ENCODE results near the gene SERF2.
"Not testable (repeated sequence)": the region's sequence is repeated elsewhere in the genome, so short reads cannot be mapped to it uniquely, and the experiment has no call there.

The SERF2 gene

DNA sequence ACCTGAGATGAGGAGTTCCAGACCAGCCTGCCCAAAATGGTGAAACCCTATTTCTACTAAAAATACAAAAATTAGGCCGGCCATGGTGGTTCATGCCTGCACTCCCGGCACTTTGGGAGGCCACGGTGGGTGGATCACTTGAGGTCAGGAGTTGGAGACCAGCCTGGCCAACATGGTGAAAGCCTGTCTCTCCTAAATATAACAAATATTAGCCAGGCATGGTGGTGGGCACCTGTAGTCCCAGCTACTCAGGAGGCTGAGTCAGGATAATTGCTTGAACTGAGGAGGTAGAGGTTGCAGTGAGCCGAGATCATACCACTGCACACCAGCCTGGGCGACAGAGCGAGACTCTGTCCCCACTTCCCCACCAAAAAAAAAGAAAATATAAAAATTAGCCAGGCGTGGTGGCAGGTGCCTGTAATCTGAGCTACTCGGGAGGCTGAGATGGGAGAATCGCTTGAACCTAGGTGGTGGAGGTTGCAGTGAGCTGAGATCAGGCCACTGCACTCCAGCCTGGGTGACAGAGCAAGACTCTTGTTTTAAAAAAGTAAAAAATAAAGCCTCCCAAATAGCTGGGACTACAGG is 38.7 kb downstream of the SERF2 start:
- H3K4ac ChIP-seq (ENCODE audit: low read length); H2AFZ ChIP-seq (ENCODE audit: low read length); H2BK15ac ChIP-seq (ENCODE audit: low read length); H2BK5ac ChIP-seq (ENCODE audit: low read length); H3K14ac ChIP-seq (ENCODE audit: low read length); H3K27ac ChIP-seq (replicated peaks; ENCODE audit: low read length); H2BK120ac ChIP-seq (ENCODE audit: low read depth, low read length); H3K9me3 ChIP-seq (replicated peaks in 1 of 2; ENCODE audit: control insufficient read depth in 2 of 2, insufficient read depth in 1 of 2, low read depth in 1 of 2, low read length in 2 of 2); H3K27me3 ChIP-seq (ENCODE audit: control insufficient read depth in 3 of 3, insufficient read depth in 3 of 3, low read depth in 1 of 3, low read length in 3 of 3); H3K18ac ChIP-seq (ENCODE audit: low read length); H3K4me3 ChIP-seq (ENCODE audit: low read length in 2 of 2); H4K91ac ChIP-seq (ENCODE audit: low read depth, low read length, poor library complexity); H4K8ac ChIP-seq (ENCODE audit: low read depth, low read length); H3K79me1 ChIP-seq (ENCODE audit: low read depth, low read length); DNase-seq (ENCODE audit: low spot score); H3K9ac ChIP-seq (ENCODE audit: low read depth, low read length, poor library complexity); H2AK5ac ChIP-seq (ENCODE audit: low read depth, low read length); H3K4me2 ChIP-seq (ENCODE audit: insufficient read depth, low read length, poor library complexity, severe bottlenecking); H3K4me1 ChIP-seq (ENCODE audit: control insufficient read depth in 2 of 2, insufficient read depth in 1 of 2, low read depth in 1 of 2, low read length in 2 of 2); H3K23ac ChIP-seq (ENCODE audit: low read depth, low read length, poor library complexity); H2BK12ac ChIP-seq (ENCODE audit: low read length): not testable (repeated sequence)
- H3K36me3 ChIP-seq (replicated peaks in 1 of 2; ENCODE audit: control insufficient read depth in 2 of 2, insufficient read depth in 2 of 2, low read length in 2 of 2): peaks cover 6 to 51% of the 10 kb centered on the region in 2 donors
- WGBS, 2 donors (ENCODE audit: extremely low coverage in 2 of 2, insufficient read length in 2 of 2, insufficient replicate concordance in 1 of 2): no CpG with 5 or more reads among the region's 9 CpGs

DNA sequence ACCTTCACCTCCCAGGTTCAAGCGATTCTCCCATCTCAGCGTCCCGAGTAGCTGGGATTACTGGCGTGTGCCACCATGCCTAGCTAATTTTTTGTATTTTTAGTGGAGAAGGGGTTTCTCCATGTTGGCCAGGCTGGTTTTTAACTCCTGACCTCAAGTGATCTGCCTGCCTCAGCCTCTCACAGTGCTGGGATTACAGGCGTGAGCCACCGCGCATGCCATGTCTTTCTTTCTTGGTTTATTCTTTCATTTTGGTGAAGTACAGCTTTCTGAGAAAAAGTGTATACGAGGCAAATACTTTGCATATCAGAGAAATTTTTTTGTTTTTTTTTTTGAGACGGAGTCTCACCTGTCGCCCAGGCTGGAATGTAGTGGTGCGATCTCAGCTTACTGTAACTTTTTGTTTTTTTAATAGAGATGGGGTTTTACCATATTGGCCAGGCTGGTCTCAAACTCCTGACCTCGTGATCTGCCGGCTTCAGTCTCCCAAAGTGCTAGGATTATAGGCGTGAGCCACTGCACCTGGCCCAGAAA is 39.5 kb downstream of the SERF2 start:
- not testable (repeated sequence) for H3K27me3 ChIP-seq (ENCODE audit: control insufficient read depth in 3 of 3, insufficient read depth in 3 of 3, low read depth in 1 of 3, low read length in 3 of 3); H3K23ac ChIP-seq (ENCODE audit: low read depth, low read length, poor library complexity); H3K9ac ChIP-seq (ENCODE audit: low read depth, low read length, poor library complexity); H4K8ac ChIP-seq (ENCODE audit: low read depth, low read length); H2AK5ac ChIP-seq (ENCODE audit: low read depth, low read length); H2BK5ac ChIP-seq (ENCODE audit: low read length); H3K79me1 ChIP-seq (ENCODE audit: low read depth, low read length); H4K91ac ChIP-seq (ENCODE audit: low read depth, low read length, poor library complexity); H3K18ac ChIP-seq (ENCODE audit: low read length); H3K14ac ChIP-seq (ENCODE audit: low read length); H3K27ac ChIP-seq (replicated peaks; ENCODE audit: low read length); DNase-seq (ENCODE audit: low spot score); H3K4me3 ChIP-seq (ENCODE audit: low read length in 2 of 2); H3K4ac ChIP-seq (ENCODE audit: low read length); H2AFZ ChIP-seq (ENCODE audit: low read length); H3K4me1 ChIP-seq (ENCODE audit: control insufficient read depth in 2 of 2, insufficient read depth in 1 of 2, low read depth in 1 of 2, low read length in 2 of 2); H2BK15ac ChIP-seq (ENCODE audit: low read length); H3K9me3 ChIP-seq (replicated peaks in 1 of 2; ENCODE audit: control insufficient read depth in 2 of 2, insufficient read depth in 1 of 2, low read depth in 1 of 2, low read length in 2 of 2); H2BK12ac ChIP-seq (ENCODE audit: low read length); H2BK120ac ChIP-seq (ENCODE audit: low read depth, low read length); H3K4me2 ChIP-seq (ENCODE audit: insufficient read depth, low read length, poor library complexity, severe bottlenecking)
- no CpG with 5 or more reads among the region's 14 CpGs for WGBS, 2 donors (ENCODE audit: extremely low coverage in 2 of 2, insufficient read length in 2 of 2, insufficient replicate concordance in 1 of 2)
- H3K36me3 ChIP-seq (replicated peaks in 1 of 2; ENCODE audit: control insufficient read depth in 2 of 2, insufficient read depth in 2 of 2, low read length in 2 of 2): peaks cover 7 to 59% of the 10 kb centered on the region in 2 donors

DNA sequence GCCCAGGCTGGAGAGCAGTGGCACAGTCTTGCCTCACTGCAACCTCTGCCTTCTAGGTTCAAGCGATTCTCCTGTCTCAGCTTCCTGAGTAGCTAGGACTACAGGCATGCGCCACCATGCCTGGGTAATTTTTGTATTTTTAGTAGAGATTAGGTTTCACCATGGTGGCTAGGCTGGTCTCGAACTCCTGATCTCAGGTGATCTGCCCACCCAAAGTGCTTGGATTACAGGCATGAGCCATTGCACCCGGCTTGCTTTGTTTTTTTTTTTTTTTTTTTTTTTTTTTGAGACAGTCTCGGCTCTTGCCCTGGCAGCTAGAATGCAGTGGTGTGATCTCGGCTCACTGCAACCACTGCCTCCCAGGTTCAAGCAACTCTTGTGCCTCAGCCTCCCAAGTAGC is 40.4 kb downstream of the SERF2 start:
- not testable (repeated sequence) for H2BK15ac ChIP-seq (ENCODE audit: low read length); H2BK120ac ChIP-seq (ENCODE audit: low read depth, low read length); H3K4ac ChIP-seq (ENCODE audit: low read length)

DNA sequence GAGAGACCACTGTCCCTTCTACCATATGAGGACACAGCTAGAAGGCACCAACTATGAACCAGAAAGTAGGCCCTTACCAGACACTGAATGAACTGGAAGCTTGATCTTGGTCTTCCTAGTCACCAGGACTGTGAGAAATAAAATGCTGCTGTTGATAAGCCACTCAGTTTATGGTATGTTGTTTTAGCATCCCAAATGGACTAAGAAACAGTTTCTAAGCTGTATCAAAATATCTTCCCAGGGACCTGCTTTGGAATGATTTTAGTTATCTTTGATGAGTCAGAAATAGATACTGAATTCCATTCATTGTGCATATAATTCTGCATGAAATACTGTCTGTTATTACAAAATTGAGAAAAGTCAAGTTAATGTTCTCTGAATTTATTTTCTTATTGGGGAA is 53.3 kb downstream of the SERF2 start:
- no peak overlapping the region for H3K9ac ChIP-seq (ENCODE audit: low read depth, low read length, poor library complexity)
- no peaks in the 10 kb centered on the region for H3K27me3 ChIP-seq (ENCODE audit: control insufficient read depth in 3 of 3, insufficient read depth in 3 of 3, low read depth in 1 of 3, low read length in 3 of 3)
- H2BK5ac ChIP-seq (ENCODE audit: low read length): no peak overlapping the region
- H3K4me3 ChIP-seq (ENCODE audit: low read length in 2 of 2): no peak overlapping the region
- H2AFZ ChIP-seq (ENCODE audit: low read length): no peak overlapping the region
- H3K14ac ChIP-seq (ENCODE audit: low read length): no peak overlapping the region
- H3K79me1 ChIP-seq (ENCODE audit: low read depth, low read length): no peaks in the 10 kb centered on the region
- no peaks in the 10 kb centered on the region for H3K9me3 ChIP-seq (replicated peaks in 1 of 2; ENCODE audit: control insufficient read depth in 2 of 2, insufficient read depth in 1 of 2, low read depth in 1 of 2, low read length in 2 of 2)
- no peak overlapping the region for H3K4me2 ChIP-seq (ENCODE audit: insufficient read depth, low read length, poor library complexity, severe bottlenecking)
- no peak overlapping the region for H2BK12ac ChIP-seq (ENCODE audit: low read length)
- H2BK15ac ChIP-seq (ENCODE audit: low read length): no peak overlapping the region
- H2BK120ac ChIP-seq (ENCODE audit: low read depth, low read length): no peak overlapping the region
- H3K23ac ChIP-seq (ENCODE audit: low read depth, low read length, poor library complexity): no peak overlapping the region
- no peaks in the 10 kb centered on the region for H3K4me1 ChIP-seq (ENCODE audit: control insufficient read depth in 2 of 2, insufficient read depth in 1 of 2, low read depth in 1 of 2, low read length in 2 of 2)
- peaks cover 2 to 74% of the 10 kb centered on the region in 2 donors for H3K36me3 ChIP-seq (replicated peaks in 1 of 2; ENCODE audit: control insufficient read depth in 2 of 2, insufficient read depth in 2 of 2, low read length in 2 of 2)
- H2AK5ac ChIP-seq (ENCODE audit: low read depth, low read length): no peak overlapping the region
- DNase-seq (ENCODE audit: low spot score): no peak
- H3K18ac ChIP-seq (ENCODE audit: low read length): no peak overlapping the region
- no peak overlapping the region for H4K91ac ChIP-seq (ENCODE audit: low read depth, low read length, poor library complexity)
- H3K4ac ChIP-seq (ENCODE audit: low read length): no peak overlapping the region
- no peak overlapping the region for H4K8ac ChIP-seq (ENCODE audit: low read depth, low read length)
- no peak overlapping the region for H3K27ac ChIP-seq (replicated peaks; ENCODE audit: low read length)

More for the DNA sequence above, 40.4 kb downstream of the SERF2 start:
- not testable (repeated sequence) for H2BK5ac ChIP-seq (ENCODE audit: low read length); DNase-seq (ENCODE audit: low spot score); H3K4me1 ChIP-seq (ENCODE audit: control insufficient read depth in 2 of 2, insufficient read depth in 1 of 2, low read depth in 1 of 2, low read length in 2 of 2); H2BK12ac ChIP-seq (ENCODE audit: low read length); H3K27ac ChIP-seq (replicated peaks; ENCODE audit: low read length); H2AFZ ChIP-seq (ENCODE audit: low read length); H3K4me3 ChIP-seq (ENCODE audit: low read length in 2 of 2); H3K79me1 ChIP-seq (ENCODE audit: low read depth, low read length); H3K4me2 ChIP-seq (ENCODE audit: insufficient read depth, low read length, poor library complexity, severe bottlenecking); H4K8ac ChIP-seq (ENCODE audit: low read depth, low read length); H3K27me3 ChIP-seq (ENCODE audit: control insufficient read depth in 3 of 3, insufficient read depth in 3 of 3, low read depth in 1 of 3, low read length in 3 of 3); H3K14ac ChIP-seq (ENCODE audit: low read length); H3K9me3 ChIP-seq (replicated peaks in 1 of 2; ENCODE audit: control insufficient read depth in 2 of 2, insufficient read depth in 1 of 2, low read depth in 1 of 2, low read length in 2 of 2); H2AK5ac ChIP-seq (ENCODE audit: low read depth, low read length); H3K9ac ChIP-seq (ENCODE audit: low read depth, low read length, poor library complexity); H3K23ac ChIP-seq (ENCODE audit: low read depth, low read length, poor library complexity); H4K91ac ChIP-seq (ENCODE audit: low read depth, low read length, poor library complexity); H3K18ac ChIP-seq (ENCODE audit: low read length)
- H3K36me3 ChIP-seq (replicated peaks in 1 of 2; ENCODE audit: control insufficient read depth in 2 of 2, insufficient read depth in 2 of 2, low read length in 2 of 2): peaks cover 8 to 68% of the 10 kb centered on the region in 2 donors
- no CpG with 5 or more reads among the region's 6 CpGs for WGBS, 2 donors (ENCODE audit: extremely low coverage in 2 of 2, insufficient read length in 2 of 2, insufficient replicate concordance in 1 of 2)
